K562 (cell line): ENCODE data around the gene ENTREP3. TPM values are rescaled to one million over a fixed set of nuclear protein-coding genes. Genes with fewer than 3 reads are reported as not detected.

Experiments used
- CREM ChIP-seq: IDR thresholded peaks from 2 replicates; pipeline ENCODE4 v1.6.1; 2014; ENCODE audit warnings: antibody characterized with exemption, low read depth
- KLF6 ChIP-seq: fragments of 250-450 bp; sonication (Bioruptor Pico); IDR thresholded peaks from 2 replicates; pipeline ENCODE4 v1.4.0; 2020; ENCODE audit warnings: mild to moderate bottlenecking, moderate library complexity, borderline replicate concordance
- MYC ChIP-seq, 2 experiments: fragments of 250-450 bp in 1 of 2; sonication (Bioruptor Pico) in 1 of 2; IDR thresholded peaks; 2 replicates each; pipeline versions ENCODE4 v1.5.1 to v1.6.1; 2012 to 2021; ENCODE audit warnings: low read depth in 2 of 2, borderline replicate concordance in 1 of 2, improper control_type of control experiment in 1 of 2, low read length in 1 of 2, mild to moderate bottlenecking in 1 of 2, moderate library complexity in 1 of 2
- NR3C1 ChIP-seq: sonication (generic); formaldehyde crosslinking; IDR thresholded peaks from 2 replicates; pipeline ENCODE4 v1.8.1; 2022; ENCODE audit warnings: missing genetic modification reagents
- PBX2 ChIP-seq, 2 experiments: IDR thresholded peaks in 1 of 2; conservative IDR thresholded peaks in 1 of 2; 2 replicates each; pipeline ENCODE4 v1.6.1; 2016; ENCODE audit warnings: low read depth in 2 of 2, mild to moderate bottlenecking in 1 of 2, missing compliant biosample characterization in 1 of 2, missing genetic modification characterization in 1 of 2, moderate library complexity in 1 of 2
- PHB ChIP-seq: fragments of 250-450 bp; sonication (Bioruptor Pico); IDR thresholded peaks from 2 replicates; pipeline ENCODE4 v1.5.0; 2021
- PML ChIP-seq: IDR thresholded peaks from 2 replicates; pipeline ENCODE4 v1.6.1; 2012; ENCODE audit warnings: low read length, inconsistent platforms
- PYGO2 ChIP-seq: fragments of 450-650 bp; IDR thresholded peaks from 2 replicates; pipeline ENCODE4 v1.6.1; 2016; ENCODE audit warnings: mild to moderate bottlenecking, missing genetic modification characterization, moderate library complexity, missing compliant biosample characterization
- SRF ChIP-seq, 2 experiments: fragments of 250-450, 450-650 bp in 1 of 2; sonication (Bioruptor Pico) in 1 of 2; sonication (generic) in 1 of 2; formaldehyde crosslinking; IDR thresholded peaks; 2 replicates each; pipeline versions ENCODE4 v1.5.0 to v1.5.1; 2020 to 2022; ENCODE audit warnings: mild to moderate bottlenecking in 1 of 2, missing genetic modification reagents in 1 of 2
- TAF9B ChIP-seq: fragments of 450-650 bp; IDR thresholded peaks from 2 replicates; pipeline ENCODE4 v1.6.1; 2018; ENCODE audit warnings: mild to moderate bottlenecking; ENCODE audit not compliant: partially characterized antibody
- TOE1 ChIP-seq, 2 experiments: fragments of 450-650 bp in 1 of 2; sonication (generic) in 1 of 2; formaldehyde crosslinking in 1 of 2; IDR thresholded peaks; 2 replicates each; pipeline versions ENCODE4 v1.7.1 to v1.8.0; 2016 to 2022; ENCODE audit warnings: borderline replicate concordance in 2 of 2, mild to moderate bottlenecking in 2 of 2, antibody characterized with exemption in 1 of 2, inconsistent platforms in 1 of 2, low read depth in 1 of 2, missing genetic modification reagents in 1 of 2, moderate library complexity in 1 of 2
- ZSCAN32 ChIP-seq: fragments of 450-650 bp; formaldehyde crosslinking; IDR thresholded peaks from 2 replicates; pipeline ENCODE4 v1.4.0; 2020; ENCODE audit warnings: mild to moderate bottlenecking, moderate library complexity
- polyA plus RNA-seq, 8 experiments: library from polyadenylated mRNA; depleted of rRNA in 4 of 8; stranded (reverse) in 5 of 8; unstranded in 3 of 8; fragments of >200 nt; fragmentation: Nextera tagmentation in 2 of 8; fragmentation: Illumina TruSeq in 1 of 8; extraction: Ambion mirVana in 2 of 8; extraction: Trizol in 1 of 8; gene quantifications; 2 replicates each; pipeline versions ENCODE4 v1.2.1 to v1.2.3, GENCODE V29; 2011 to 2014; ENCODE audit warnings: inconsistent platforms in 1 of 8, missing spikeins in 1 of 8
- total RNA-seq, 7 experiments: library from RNA; depleted of rRNA in 6 of 7; stranded (reverse); fragments of >200 nt in 6 of 7; fragmentation: Illumina TruSeq in 2 of 7; extraction: Trizol in 2 of 7; gene quantifications; 2 replicates each; pipeline versions ENCODE4 v1.2.1 to v1.2.3, GENCODE V29; 2011 to 2021; ENCODE audit warnings: low replicate concordance in 1 of 7

The ENTREP3 gene
- total and polyA plus RNA-seq, 9 of the 15 experiments (the other 6 are each of a cell fraction or from before 2014, with no cell fraction given): 1.9 to 41.8 (median 5.9) TPM

DNA sequence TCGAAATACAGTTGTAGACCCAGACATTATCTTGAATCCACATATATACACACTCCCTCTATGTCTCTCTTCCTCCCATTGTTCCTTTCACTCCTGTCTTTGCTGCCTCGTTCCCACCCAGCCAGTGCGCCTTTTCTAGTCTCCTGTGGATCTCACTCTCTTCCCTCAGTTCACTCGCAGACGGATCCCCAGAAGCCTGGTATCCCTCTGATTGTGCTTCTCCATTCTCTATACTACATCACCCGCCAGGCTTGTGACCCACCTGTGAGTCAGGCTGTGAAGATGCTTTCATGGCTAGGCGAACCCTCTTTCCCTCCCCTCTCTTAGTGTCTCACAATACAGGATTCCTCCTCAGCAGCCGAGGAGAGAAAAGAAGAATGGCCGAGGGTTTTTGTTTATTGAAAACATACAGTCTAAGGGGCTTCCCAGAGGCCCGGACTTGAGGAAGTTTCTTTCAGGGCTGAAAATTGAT lies 23.4 kb upstream of the ENTREP3 start (continued):
- TF ChIP-seq PBX2 (CRISPR knock-in tag; IDR thresholded peaks at IDR 0.05; ENCODE audit: low read depth) (no peak), PBX2 (tag; conservative IDR thresholded peaks at IDR 0.05; ENCODE audit: low read depth) (no peak), KLF6 (CRISPR knock-in tag) (no peak), MYC (IDR thresholded peaks at IDR 0.05; ENCODE audit: low read depth, low read length) (no peak), MYC (CRISPR knock-in tag; IDR thresholded peaks at IDR 0.05; ENCODE audit: borderline replicate concordance, low read depth) (no peak), PHB (CRISPR knock-in tag) (no peak), PML (no peak), CREM (no peak), PYGO2 (no peak), TOE1 (IDR thresholded peaks at IDR 0.05; ENCODE audit: borderline replicate concordance) (no peak), TOE1 (CRISPR knock-in tag; IDR thresholded peaks at IDR 0.05; ENCODE audit: borderline replicate concordance, low read depth) (no peak), ZSCAN32 (CRISPR knock-in tag) (no peak), NR3C1 (no peak), SRF (CRISPR knock-in tag; IDR thresholded peaks at IDR 0.05) (no peak), TAF9B (no peak)
